H1 (cell line): ENCODE data around the gene MAPRE2. TPM values are rescaled to one million over a fixed set of nuclear protein-coding genes. Genes with fewer than 3 reads are reported as not detected.
"Not testable (repeated sequence)": the region's sequence is repeated elsewhere in the genome, so short reads cannot be mapped to it uniquely, and the experiment has no call there.

Source experiments
- CTCF ChIA-PET: fragments of 300-600 bp; sonication (Branson Sonifier 250); formaldehyde crosslinking; loops from one replicate; lab custom pipeline; 2021; ENCODE audit not compliant: partially characterized antibody; lab: Charles Lee
- POLR2A ChIA-PET: fragments of 300-600 bp; sonication (Branson Sonifier 250); formaldehyde crosslinking; loops from one replicate; lab custom pipeline; 2021; ENCODE audit warnings: inconsistent platforms; ENCODE audit not compliant: partially characterized antibody; lab: Charles Lee
- DNase-seq, 2 experiments: peaks; one replicate each; pipeline versions ENCODE4 v3.0.0 to v3.0.0-alpha.2; 2010 to 2022; ENCODE audit warnings: low spot score in 2 of 2, low read depth in 1 of 2, mixed read lengths in 1 of 2
- FAIRE-seq: peaks from 2 replicates; lab custom pipeline; 2011; peaks lifted over from hg19 to GRCh38; lab: Jason Lieb, UNC
- H2AFZ ChIP-seq: 2 replicates; pipeline ENCODE4 v1.8.1; 2012; ENCODE audit warnings: low read length, inconsistent platforms
- H2AK5ac ChIP-seq: 2 replicates; pipeline ENCODE4 v1.6.1; 2013; ENCODE audit warnings: low read depth, low read length
- H2BK120ac ChIP-seq: replicated peaks from 2 replicates; pipeline ENCODE3; 2013; ENCODE audit warnings: low read depth, low read length, inconsistent platforms
- H2BK12ac ChIP-seq: 2 replicates; pipeline ENCODE4 v1.6.1; 2013; ENCODE audit warnings: low read depth, low read length
- H2BK15ac ChIP-seq: 2 replicates; pipeline ENCODE4 v1.6.1; 2013; ENCODE audit warnings: low read length
- H2BK20ac ChIP-seq: 2 replicates; pipeline ENCODE4 v1.6.1; 2013; ENCODE audit warnings: low read length
- H2BK5ac ChIP-seq: 2 replicates; pipeline ENCODE4 v1.6.1; 2013; ENCODE audit warnings: low read depth, low read length
- H3K14ac ChIP-seq: 2 replicates; pipeline ENCODE4 v1.6.1; 2013; ENCODE audit warnings: inconsistent platforms; ENCODE audit not compliant: insufficient read length
- H3K18ac ChIP-seq: 2 replicates; pipeline ENCODE4 v1.6.1; 2013; ENCODE audit warnings: low read length; ENCODE audit errors: extremely low read depth
- H3K23ac ChIP-seq: 2 replicates; pipeline ENCODE4 v1.6.1; 2013; ENCODE audit warnings: inconsistent platforms; ENCODE audit not compliant: insufficient read length
- H3K23me2 ChIP-seq: 2 replicates; pipeline ENCODE4 v1.6.1; 2013; ENCODE audit warnings: low read depth, low read length
- H3K27ac ChIP-seq: 2 replicates; pipeline ENCODE4 v1.6.1; 2011; ENCODE audit warnings: low read depth, low read length, inconsistent platforms
- H3K27me3 ChIP-seq, 4 experiments: replicated peaks in 1 of 4; 1 replicate in 1 of 4; 2 replicates in 3 of 4; pipeline versions ENCODE4 v1.6.1 to v1.8.1; 2011 to 2013; ENCODE audit warnings: low read length in 3 of 4, mild to moderate bottlenecking in 3 of 4, inconsistent platforms in 2 of 4, mixed read lengths in 2 of 4, moderate library complexity in 1 of 4; ENCODE audit not compliant: control insufficient read depth in 3 of 4, insufficient read depth in 3 of 4; ENCODE audit errors: extremely low read depth in 1 of 4
- H3K36me3 ChIP-seq, 4 experiments: 2 replicates each; pipeline versions ENCODE4 v1.6.1 to v1.8.1; 2011 to 2013; ENCODE audit warnings: mild to moderate bottlenecking in 4 of 4, low read length in 3 of 4, moderate library complexity in 2 of 4, control low read depth in 1 of 4, inconsistent platforms in 1 of 4; ENCODE audit not compliant: insufficient read depth in 4 of 4, control insufficient read depth in 2 of 4
- H3K4ac ChIP-seq: replicated peaks from 2 replicates; pipeline ENCODE3; 2013; ENCODE audit warnings: low read length, low read depth, mixed read lengths, inconsistent platforms; ENCODE audit not compliant: insufficient read length
- H3K4me1 ChIP-seq, 4 experiments: replicated peaks in 1 of 4; 1 replicate in 1 of 4; 2 replicates in 3 of 4; pipeline versions ENCODE4 v1.6.1 to v1.8.1; 2011 to 2013; ENCODE audit warnings: low read length in 3 of 4, inconsistent platforms in 2 of 4, mixed read lengths in 1 of 4; ENCODE audit not compliant: insufficient read depth in 4 of 4, control insufficient read depth in 3 of 4
- H3K4me2 ChIP-seq, 2 experiments: 2 replicates each; pipeline versions ENCODE4 v1.6.1 to v1.8.1; 2011 to 2013; ENCODE audit warnings: low read depth in 2 of 2, low read length in 2 of 2, control low read depth in 1 of 2, inconsistent platforms in 1 of 2, mild to moderate bottlenecking in 1 of 2; ENCODE audit not compliant: insufficient read depth in 1 of 2
- H3K4me3 ChIP-seq, 4 experiments: fragments of 200-600, 300-600 bp in 1 of 4; sonication (generic), shearing (Covaris generic), sonication (Bioruptor Twin) in 1 of 4; 2 replicates each; pipeline versions ENCODE4 v1.5.1 to v1.8.1; 2011 to 2016; ENCODE audit warnings: low read length in 4 of 4, low read depth in 3 of 4, control low read depth in 2 of 4, inconsistent platforms in 2 of 4, mild to moderate bottlenecking in 2 of 4, mixed read lengths in 1 of 4, moderate library complexity in 1 of 4; ENCODE audit not compliant: insufficient read depth in 2 of 4; ENCODE audit errors: extremely low read depth in 1 of 4
- H3K56ac ChIP-seq: replicated peaks from 2 replicates; pipeline ENCODE3; 2013; ENCODE audit warnings: low read depth, mild to moderate bottlenecking, mixed read lengths, low read length, inconsistent platforms; ENCODE audit not compliant: insufficient read length
- H3K79me1 ChIP-seq: 2 replicates; pipeline ENCODE4 v1.6.1; 2013; ENCODE audit warnings: low read depth, low read length, control low read depth
- H3K79me2 ChIP-seq, 2 experiments: 2 replicates each; pipeline versions ENCODE4 v1.6.1 to v1.8.1; 2012 to 2013; ENCODE audit warnings: low read length in 2 of 2, mild to moderate bottlenecking in 2 of 2, inconsistent platforms in 1 of 2; ENCODE audit not compliant: insufficient read depth in 2 of 2, control insufficient read depth in 1 of 2
- H3K9ac ChIP-seq, 4 experiments: replicated peaks in 1 of 4; 1 replicate in 1 of 4; 2 replicates in 3 of 4; pipeline versions ENCODE4 v1.6.1 to v1.8.1; 2011 to 2013; ENCODE audit warnings: low read depth in 3 of 4, low read length in 3 of 4, control low read depth in 2 of 4, mild to moderate bottlenecking in 2 of 4, moderate library complexity in 2 of 4, inconsistent platforms in 1 of 4; ENCODE audit errors: extremely low read depth in 1 of 4
- H3K9me3 ChIP-seq, 2 experiments: 2 replicates each; pipeline versions ENCODE4 v1.6.1 to v1.8.1; 2012 to 2013; ENCODE audit warnings: mild to moderate bottlenecking in 2 of 2, moderate library complexity in 2 of 2, control low read depth in 1 of 2, inconsistent platforms in 1 of 2, low read depth in 1 of 2, low read length in 1 of 2, mixed read lengths in 1 of 2; ENCODE audit not compliant: insufficient read depth in 2 of 2
- H4K20me1 ChIP-seq, 2 experiments: replicated peaks in 1 of 2; 2 replicates each; pipeline versions ENCODE3 to v1.8.1; 2011 to 2013; ENCODE audit warnings: inconsistent platforms in 2 of 2, low read length in 2 of 2, mild to moderate bottlenecking in 1 of 2; ENCODE audit not compliant: insufficient read depth in 2 of 2, control insufficient read depth in 1 of 2
- H4K5ac ChIP-seq: 2 replicates; pipeline ENCODE4 v1.6.1; 2013; ENCODE audit warnings: low read length, low read depth, mixed read lengths, inconsistent platforms; ENCODE audit not compliant: insufficient read length
- H4K8ac ChIP-seq: 2 replicates; pipeline ENCODE4 v1.8.0; 2013; ENCODE audit warnings: mild to moderate bottlenecking, moderate library complexity, low read length, inconsistent platforms; ENCODE audit not compliant: insufficient read depth; ENCODE audit errors: extremely low read depth
- H4K91ac ChIP-seq: replicated peaks from 2 replicates; pipeline ENCODE3; 2013; ENCODE audit warnings: low read length, mixed read lengths, inconsistent platforms; ENCODE audit not compliant: insufficient read length
- WGBS, 2 experiments: shearing (Covaris generic) in 1 of 2; methylation state at CpG; one replicate each; pipeline versions ENCODE4 v1.1.6 to v1.1.7; 2013 to 2015; ENCODE audit warnings: low lambda C conversion rate in 2 of 2, mixed read lengths in 2 of 2, inconsistent platforms in 1 of 2, low coverage in 1 of 2, missing lambda C conversion rate in 1 of 2; ENCODE audit not compliant: insufficient replicate concordance in 2 of 2, insufficient coverage in 1 of 2, insufficient read length in 1 of 2; ENCODE audit errors: extremely low coverage in 1 of 2, missing lambda C conversion rate in 1 of 2; 5-methylcytosine and 5-hydroxymethylcytosine counted together
- polyA plus RNA-seq, 7 experiments: library from polyadenylated mRNA; depleted of rRNA in 3 of 7; stranded (reverse) in 5 of 7; unstranded in 2 of 7; fragments of >200 nt in 5 of 7; fragments of 200-250 nt in 2 of 7; gene quantifications; 1 replicate in 5 of 7; 2 replicates in 1 of 7; 4 replicates in 1 of 7; pipeline versions ENCODE4 v1.2.1 to v1.2.3, GENCODE V29; 2011 to 2013; ENCODE audit warnings: missing spikeins in 2 of 7, mixed read lengths in 2 of 7
- total RNA-seq: library from RNA; stranded (reverse); fragmentation: NEBNext Ultra II Directional; extraction: Animal tissue kit (Norgen Biotek cat#: 25700); gene quantifications from 2 replicates; pipeline ENCODE4 v1.2.1, GENCODE V29; 2021

MAPRE2 gene
- total and polyA plus RNA-seq, 2 of the 8 experiments (the other 6 are each of a cell fraction or from before 2014, with no cell fraction given) = 32.6 to 33.1 TPM

- H3K23me2 ChIP-seq, H3K9ac ChIP-seq, H3K79me2 ChIP-seq, FAIRE-seq, H3K36me3 ChIP-seq, H2AK5ac ChIP-seq, H3K4me3 ChIP-seq, H3K23ac ChIP-seq, H2BK5ac ChIP-seq, H3K18ac ChIP-seq, DNase-seq, H3K27me3 ChIP-seq, H2AFZ ChIP-seq, POLR2A ChIA-PET, H4K8ac ChIP-seq, H3K56ac ChIP-seq, H4K20me1 ChIP-seq, H3K4me1 ChIP-seq, H2BK20ac ChIP-seq, H4K91ac ChIP-seq, H2BK15ac ChIP-seq, H3K4me2 ChIP-seq, H3K27ac ChIP-seq, H3K9me3 ChIP-seq, H3K4ac ChIP-seq, H2BK12ac ChIP-seq, H2BK120ac ChIP-seq, H4K5ac ChIP-seq, H3K14ac ChIP-seq, H3K79me1 ChIP-seq: not testable (repeated sequence)
- 98% methylated on average over 3 of the region's 3 CpGs; no CpG with 5 or more reads in 1 of the 2 experiments for WGBS, 2 experiments
- CTCF ChIA-PET = interaction anchor here (0.6 to 1.0 kb wide), 2 partner anchors 108 to 153 kb away, joined by 3 read pairs; no protein-coding TSS in a partner anchor
Observed at GRCh38 chr18:35150195-35150594, 109.0 kb downstream of the MAPRE2 start.
